PFSK-1 (cell line): ENCODE measurements around the gene ATP6V1B1.

Source experiments
- FOXP2 ChIP-seq: optimal IDR thresholded peaks from 2 replicates; pipeline ENCODE3; 2011; ENCODE audit warnings: borderline replicate concordance, control low read depth, inconsistent platforms; ENCODE audit not compliant: insufficient read depth; ENCODE audit errors: extremely low read length, extremely low read depth
- POLR2AphosphoS5 ChIP-seq: IDR thresholded peaks from 2 replicates; pipeline ENCODE4 v1.6.1; 2012; ENCODE audit warnings: low read depth, mild to moderate bottlenecking, control low read depth, low read length, moderate library complexity
- REST ChIP-seq, 2 experiments: IDR thresholded peaks; 2 replicates each; pipeline versions ENCODE4 v1.6.1 to v1.8.0; 2011 to 2012; ENCODE audit warnings: low read depth in 2 of 2, low read length in 2 of 2, control low read depth in 1 of 2, inconsistent platforms in 1 of 2, mild to moderate bottlenecking in 1 of 2, moderate library complexity in 1 of 2; ENCODE audit not compliant: insufficient read depth in 1 of 2
- SIN3A ChIP-seq: IDR thresholded peaks from 2 replicates; pipeline ENCODE4 v1.6.1; 2012; ENCODE audit warnings: mild to moderate bottlenecking, low read length, moderate library complexity, borderline replicate concordance; ENCODE audit not compliant: insufficient read depth
- TAF1 ChIP-seq: IDR thresholded peaks from 2 replicates; pipeline ENCODE4 v1.6.1; 2012; ENCODE audit warnings: low read length, control low read depth, borderline replicate concordance; ENCODE audit not compliant: insufficient read depth

ATP6V1B1 gene

DNA sequence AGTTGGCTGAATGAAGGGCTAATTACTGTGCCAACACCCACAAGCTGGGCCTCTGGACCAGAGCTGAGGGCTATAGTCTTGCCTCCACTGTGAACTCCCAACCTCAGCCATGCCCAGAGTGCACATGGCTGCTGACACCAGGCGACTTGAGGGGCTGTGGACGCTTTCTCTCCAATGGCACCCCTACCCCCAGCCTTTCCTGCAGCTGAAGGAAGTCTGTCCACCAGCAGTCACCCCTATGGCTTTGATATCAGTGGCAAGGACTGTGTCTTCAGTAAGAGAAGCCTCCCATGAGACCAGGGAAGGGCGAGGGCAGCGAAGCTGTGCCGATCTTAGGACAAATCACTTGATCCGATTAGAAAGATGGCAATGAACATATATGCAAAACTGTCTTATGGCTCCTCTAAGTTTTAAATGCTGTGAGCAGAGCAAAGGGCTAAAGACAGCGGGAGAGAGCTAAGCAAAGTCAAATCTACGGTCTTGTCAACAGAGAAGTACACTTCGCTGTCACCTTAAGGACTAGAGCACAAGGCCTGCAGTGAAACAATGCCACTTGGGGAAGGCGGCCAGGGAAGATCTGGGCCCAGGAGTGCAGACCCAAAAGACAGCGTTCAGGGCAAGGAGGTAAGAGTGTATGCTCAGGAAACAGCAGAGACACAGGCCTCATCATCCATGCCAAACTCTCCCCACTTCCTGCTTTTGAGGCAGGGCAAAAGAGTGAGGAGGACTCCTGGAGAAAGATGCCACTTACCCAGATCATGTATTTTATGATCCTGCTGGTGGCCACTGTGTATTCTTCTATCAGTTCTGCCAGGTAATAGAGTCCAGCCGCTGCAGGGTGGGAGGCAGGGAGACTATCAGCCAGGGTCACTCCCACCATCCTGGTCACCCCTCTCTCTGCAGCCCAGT is 57.5 kb downstream of the ATP6V1B1 start:
- no peak for TF ChIP-seq SIN3A
- TF ChIP-seq FOXP2 = no peak
- TF ChIP-seq TAF1 = no peak
- TF ChIP-seq POLR2AphosphoS5 = no peak
- TF ChIP-seq REST (IDR thresholded peaks at IDR 0.05; ENCODE audit: insufficient read depth in 1 of 2, low read depth in 2 of 2, low read length in 2 of 2) = no peak

DNA sequence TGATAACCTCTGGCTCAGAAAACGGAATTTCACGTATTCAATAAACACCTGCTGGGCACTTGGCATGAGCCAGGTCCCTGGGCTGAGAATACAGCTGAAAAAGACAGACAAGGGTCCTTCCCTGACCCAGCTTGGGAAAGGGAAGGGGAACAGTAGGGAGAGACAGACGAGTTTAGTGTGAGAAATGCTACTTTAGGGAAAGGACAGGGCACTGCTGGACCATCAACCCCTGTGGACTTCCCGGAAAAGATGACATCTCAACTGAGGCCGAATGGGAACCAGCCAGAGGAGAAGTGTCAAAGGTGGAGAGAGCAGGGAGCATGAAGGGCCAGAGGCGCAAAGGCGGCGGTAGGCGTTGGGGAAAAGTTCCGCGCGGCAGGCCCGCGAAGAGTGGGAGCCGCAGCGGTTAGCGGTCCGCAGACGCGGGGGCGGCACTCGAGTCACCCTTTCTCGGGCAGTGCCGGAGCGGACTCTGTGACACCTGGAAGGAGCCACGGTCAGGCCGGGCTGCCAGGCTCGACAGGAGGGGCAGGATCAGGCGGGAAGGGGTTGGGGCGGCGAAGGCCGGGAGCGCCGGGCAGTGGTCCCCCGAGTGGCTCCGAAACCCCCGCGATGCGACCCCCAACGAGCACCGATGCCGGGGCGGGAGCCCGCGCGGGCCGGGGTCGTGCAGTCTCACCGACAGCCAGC is 58.5 kb downstream of the ATP6V1B1 start:
- TF ChIP-seq FOXP2 = no peak
- no peak for TF ChIP-seq REST (IDR thresholded peaks at IDR 0.05; ENCODE audit: insufficient read depth in 1 of 2, low read depth in 2 of 2, low read length in 2 of 2)
- TF ChIP-seq TAF1 = no peak
- TF ChIP-seq POLR2AphosphoS5 = no peak
- TF ChIP-seq SIN3A = no peak

- TF ChIP-seq POLR2AphosphoS5 = peak; percentile 35; the same call in 1 of the 2 replicates
- no peak for TF ChIP-seq SIN3A
- TF ChIP-seq TAF1 = peak; percentile 69; the same call in 1 of the 2 replicates
- TF ChIP-seq FOXP2 = peak; percentile 85
Observed at GRCh38 chr2:70994699-70995425, 59.2 kb downstream of the ATP6V1B1 start, which contains the start of gene TEX261. Gene TEX261, minus strand, starts transcription at chr2:70994873. Its CDS starts 116 bp downstream, at chr2:70994757.

DNA sequence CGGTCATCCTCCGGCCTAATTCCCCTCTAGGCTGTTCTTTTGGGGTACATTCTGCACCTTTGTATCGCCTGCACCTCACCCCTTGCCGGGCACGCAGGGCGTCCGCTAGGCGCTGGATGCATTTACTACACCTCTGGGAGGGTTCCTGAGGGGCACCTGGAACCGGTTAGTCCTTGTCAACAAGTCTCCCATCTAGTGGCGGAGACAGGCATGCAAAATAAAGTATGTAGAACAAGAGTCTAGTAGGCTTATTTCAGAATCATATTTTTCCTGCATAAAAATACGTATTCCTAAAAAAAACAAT is 59.7 kb downstream of the ATP6V1B1 start:
- no peak for TF ChIP-seq POLR2AphosphoS5
- TF ChIP-seq SIN3A = no peak
- no peak for TF ChIP-seq REST (IDR thresholded peaks at IDR 0.05; ENCODE audit: insufficient read depth in 1 of 2, low read depth in 2 of 2, low read length in 2 of 2)
- TF ChIP-seq TAF1 = no peak
- no peak for TF ChIP-seq FOXP2

DNA sequence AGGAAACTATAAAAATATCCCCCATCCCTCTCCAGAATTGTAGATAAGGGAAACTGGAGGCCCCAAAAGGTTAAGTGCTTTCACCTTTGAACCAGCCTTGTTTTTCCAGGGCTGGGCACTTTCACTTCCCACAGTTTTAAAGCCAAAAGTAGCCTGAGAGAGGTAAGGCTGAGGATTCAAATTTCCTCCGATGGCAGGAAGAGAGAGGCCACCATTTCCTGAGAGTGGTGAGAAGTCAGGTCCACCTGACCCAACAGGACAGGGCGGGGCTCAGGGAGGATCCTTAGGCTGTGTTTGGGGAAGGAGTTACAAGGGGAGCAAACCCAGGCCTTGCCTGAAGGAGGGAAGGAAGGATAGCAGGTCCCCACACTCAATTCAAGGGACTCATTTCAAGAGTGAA is 63.7 kb downstream of the ATP6V1B1 start:
- TF ChIP-seq POLR2AphosphoS5 = no peak
